Upper lobe of right lung (tissue), 1 donor: Measurements from ENCODE around the gene SESN3. TPM values are rescaled to one million over a fixed set of nuclear protein-coding genes. Genes with fewer than 3 reads are reported as not detected.

Experiments used
- ATAC-seq: fragments of 200-7000 bp; cut with Tn5 transposase; one replicate; pipeline ENCODE4 v1.9.1; 2020; ENCODE audit warnings: mild to moderate bottlenecking, moderate library complexity
- DNase-seq: peaks from one replicate; pipeline ENCODE4 v3.0.0-alpha.2; 2020
- H3K27ac ChIP-seq: fragments of 200-600 bp; one replicate; pipeline ENCODE4 v1.8.0; 2022
- H3K27me3 ChIP-seq: fragments of 200-600 bp; one replicate; pipeline ENCODE4 v1.8.0; 2022; ENCODE audit warnings: mild to moderate bottlenecking
- H3K36me3 ChIP-seq: fragments of 200-600 bp; one replicate; pipeline ENCODE4 v1.8.0; 2022
- H3K4me1 ChIP-seq: fragments of 200-600 bp; one replicate; pipeline ENCODE4 v1.8.0; 2022
- H3K4me3 ChIP-seq: fragments of 200-600 bp; one replicate; pipeline ENCODE4 v1.8.0; 2022; ENCODE audit warnings: mild to moderate bottlenecking
- H3K9me3 ChIP-seq: fragments of 200-600 bp; one replicate; pipeline ENCODE4 v1.8.0; 2022
- CTCF ChIP-seq: fragments of 200-600 bp; IDR thresholded peaks from one replicate; pipeline ENCODE4 v1.8.0; 2022; ENCODE audit warnings: antibody characterized with exemption
- intact Hi-C: fragments of 100-400 bp; cut with DNase I; formaldehyde crosslinking; loops from one replicate; pipeline ENCODE4 v1.11.0; 2022
- total RNA-seq: library from RNA; stranded (reverse); fragmentation: NEBNext Ultra II Directional; extraction: Animal tissue kit (Norgen Biotek cat#: 25700); gene quantifications from one replicate; pipeline ENCODE4 v1.2.1, GENCODE V29; 2021
- donor health status: DM: no; HTN: yes; CAD: no; lungs with severe emphysema.

The SESN3 gene
- total RNA-seq, 1 donor from 2014 or later: 43.5 TPM

- Histone ChIP-seq H3K27me3 (no peaks in the 10 kb centered on the region), H3K9me3 (no peaks in the 10 kb centered on the region), H3K4me3 (no peak overlapping the region), H3K27ac (peak overlapping the region; percentile 19), H3K36me3 (no peaks in the 10 kb centered on the region), H3K4me1 (peaks cover 13% of the 10 kb centered on the region)
- TF ChIP-seq CTCF: no peak
- DNase-seq (no peak), ATAC-seq (no peak)
- intact Hi-C loops: loop anchor here (5.0 to 10.0 kb wide), 2 partner anchors 552 to 609 kb away; no protein-coding TSS in a partner anchor
Observed at GRCh38 chr11:95152876-95153856, 77.8 kb downstream of the SESN3 start.

DNA sequence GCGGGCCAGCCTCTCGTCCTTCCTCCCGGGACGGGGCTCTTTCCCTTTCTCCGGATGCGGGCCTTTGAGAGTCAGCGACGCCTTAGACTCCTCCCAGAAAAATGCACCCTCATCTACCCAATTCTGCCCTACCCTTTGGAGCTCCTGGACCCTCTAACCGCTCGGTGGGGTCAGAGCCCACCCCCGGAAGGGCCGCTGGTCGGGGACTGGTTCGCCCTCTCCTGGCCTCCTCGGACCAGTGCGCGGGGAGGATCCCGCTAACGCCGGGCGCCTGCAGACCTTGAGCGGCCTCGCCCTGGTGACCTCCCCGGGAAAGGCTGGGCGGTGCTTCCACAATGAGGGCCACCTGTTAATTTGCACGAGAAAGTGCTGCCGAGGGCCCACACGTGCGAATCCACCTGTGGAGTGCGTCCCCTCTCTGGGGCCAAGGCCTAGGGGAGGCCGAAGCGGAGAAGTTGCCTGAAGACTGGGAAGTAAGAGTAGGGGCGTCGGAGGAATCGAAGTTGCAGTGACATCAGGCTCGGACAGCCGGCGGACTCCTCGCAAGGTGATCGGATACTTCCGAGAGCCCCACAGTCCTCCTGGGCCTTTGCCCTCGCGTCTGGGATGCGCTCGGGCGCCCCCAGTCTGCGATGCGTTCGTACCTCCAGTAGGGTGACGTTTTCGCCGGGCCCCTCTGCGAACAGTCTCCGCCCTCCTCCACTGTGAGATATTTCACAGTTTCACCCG lies 79.9 kb downstream of the SESN3 start:
- no peaks in the 10 kb centered on the region for H3K27me3 ChIP-seq
- H3K4me1 ChIP-seq: peaks cover 22% of the 10 kb centered on the region
- H3K36me3 ChIP-seq: no peaks in the 10 kb centered on the region
- TF ChIP-seq CTCF: peak; percentile 69
- peak overlapping the region; percentile 75 for H3K4me3 ChIP-seq
- no peaks in the 10 kb centered on the region for H3K9me3 ChIP-seq
- ATAC-seq: peak; percentile 92
- DNase-seq: peak; percentile 94
- intact Hi-C loops: loop anchor here (5.0 to 10.0 kb wide), 2 partner anchors 554 to 611 kb away; no protein-coding TSS in a partner anchor
- H3K27ac ChIP-seq: peak overlapping the region; percentile 96

GRCh38 chr11:95149651-95150364 lies 81.2 kb downstream of the SESN3 start:
- DNase-seq: no peak
- intact Hi-C loops: loop anchor here (5.0 to 10.0 kb wide), 3 partner anchors 75 to 612 kb away; no protein-coding TSS in a partner anchor
- H3K4me3 ChIP-seq: peak overlapping the region; percentile 75
- ATAC-seq: no peak
- H3K27me3 ChIP-seq: no peaks in the 10 kb centered on the region
- H3K4me1 ChIP-seq: peaks cover 22% of the 10 kb centered on the region
- H3K9me3 ChIP-seq: no peaks in the 10 kb centered on the region
- TF ChIP-seq CTCF: no peak
- peak overlapping the region; percentile 96 for H3K27ac ChIP-seq
- no peaks in the 10 kb centered on the region for H3K36me3 ChIP-seq

DNA sequence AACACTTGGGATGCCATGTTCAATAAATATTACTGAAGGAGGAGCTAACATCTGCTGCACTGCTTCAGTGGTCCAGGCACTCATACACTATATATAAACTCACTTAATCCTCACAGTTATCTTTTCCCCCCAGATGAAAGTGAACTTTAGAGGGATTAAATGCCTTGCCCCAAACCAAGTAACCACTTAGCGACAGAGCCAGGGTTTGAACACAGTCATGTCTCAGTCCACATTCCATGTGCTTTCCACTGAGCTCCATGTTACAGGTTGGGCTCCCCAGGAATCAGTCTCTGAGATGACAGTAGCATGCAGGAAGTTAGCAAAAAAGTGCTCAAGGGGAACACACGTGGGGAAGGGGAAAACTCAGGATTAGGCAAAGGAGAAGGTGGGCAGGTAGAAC lies 82.1 kb downstream of the SESN3 start:
- Histone ChIP-seq H3K36me3 (no peaks in the 10 kb centered on the region), H3K27me3 (no peaks in the 10 kb centered on the region), H3K4me3 (no peak overlapping the region), H3K9me3 (no peaks in the 10 kb centered on the region), H3K4me1 (peaks cover 22% of the 10 kb centered on the region), H3K27ac (no peak overlapping the region)
- TF ChIP-seq CTCF: no peak
- ATAC-seq (no peak), DNase-seq (no peak)
- intact Hi-C loops: loop anchor here (10.0 kb wide), 1 partner anchor 74 kb away; no protein-coding TSS in a partner anchor

- no peak for ATAC-seq
- Histone ChIP-seq H3K4me1 (peaks cover 22% of the 10 kb centered on the region), H3K27ac (no peak overlapping the region), H3K4me3 (no peak overlapping the region), H3K9me3 (no peaks in the 10 kb centered on the region), H3K27me3 (no peaks in the 10 kb centered on the region), H3K36me3 (no peaks in the 10 kb centered on the region)
- no peak for DNase-seq
- intact Hi-C loops: loop anchor here (10.0 kb wide), 1 partner anchor 74 kb away; no protein-coding TSS in a partner anchor
- no peak for TF ChIP-seq CTCF
Observed at GRCh38 chr11:95148406-95148805, 82.6 kb downstream of the SESN3 start.
